ENCODE data around the gene SLC27A3.

SLC27A3 gene

GRCh38 chr1:153805042-153805745 is 30.0 kb downstream of the SLC27A3 start:
- Histone ChIP-seq H3F3A (ENCODE audit: insufficient read depth, low read length) (peaks cover 14% of the 10 kb centered on the region), H3K4me3 (ENCODE audit: low read length) (no peak overlapping the region), H3K9ac (ENCODE audit: low read length) (no peak overlapping the region), H4K20me1 (ENCODE audit: insufficient read depth, low read length) (peaks cover 4% of the 10 kb centered on the region), H3K4me2 (ENCODE audit: low read depth, low read length) (peak overlapping the region; percentile 20; the same call in 1 of the 2 replicates), H3K79me2 (ENCODE audit: low read length) (peaks cover 5% of the 10 kb centered on the region; the same call in 1 of the 2 replicates), H3K27me3 (replicated peaks; ENCODE audit: insufficient read depth, low read length) (no peaks in the 10 kb centered on the region), H3K9me2 (replicated peaks; ENCODE audit: insufficient read depth, low read length) (no peaks in the 10 kb centered on the region), H3K36me3 (replicated peaks; ENCODE audit: insufficient read depth, low read length) (no peaks in the 10 kb centered on the region), H2AFZ (ENCODE audit: low read length) (no peak overlapping the region), H3K9me3 (replicated peaks; ENCODE audit: insufficient read depth, low read length) (no peaks in the 10 kb centered on the region), H3K27ac (ENCODE audit: low read length) (peak overlapping the region; percentile 45; the same call in 1 of the 2 replicates), H3K4me1 (ENCODE audit: low read length) (peaks cover 24% of the 10 kb centered on the region)
- TF ChIP-seq EZH2 (optimal IDR thresholded peaks at IDR 0.05; ENCODE audit: low read depth, low read length), result no peak
- no peak for TF ChIP-seq CTCF (IDR thresholded peaks at IDR 0.05; ENCODE audit: low read length)
- no peak for TF ChIP-seq EZH2phosphoT487 (IDR thresholded peaks at IDR 0.05; ENCODE audit: low read length)
- peak; percentile 96 for DNase-seq

- TF ChIP-seq CTCF (IDR thresholded peaks at IDR 0.05; ENCODE audit: low read length) (no peak), EZH2 (optimal IDR thresholded peaks at IDR 0.05; ENCODE audit: low read depth, low read length) (no peak), EZH2phosphoT487 (IDR thresholded peaks at IDR 0.05; ENCODE audit: low read length) (no peak)
- no peak overlapping the region for H2AFZ ChIP-seq (ENCODE audit: low read length)
- H4K20me1 ChIP-seq (ENCODE audit: insufficient read depth, low read length), result peaks cover 4% of the 10 kb centered on the region
- H3K27ac ChIP-seq (ENCODE audit: low read length), result peak overlapping the region; percentile 45; the same call in 1 of the 2 replicates
- H3K4me3 ChIP-seq (ENCODE audit: low read length), result no peak overlapping the region
- H3K79me2 ChIP-seq (ENCODE audit: low read length), result peaks cover 5% of the 10 kb centered on the region; the same call in 1 of the 2 replicates
- no peak overlapping the region for H3K9ac ChIP-seq (ENCODE audit: low read length)
- no peaks in the 10 kb centered on the region for H3K9me2 ChIP-seq (replicated peaks; ENCODE audit: insufficient read depth, low read length)
- H3K4me1 ChIP-seq (ENCODE audit: low read length), result peaks cover 24% of the 10 kb centered on the region
- H3K9me3 ChIP-seq (replicated peaks; ENCODE audit: insufficient read depth, low read length), result no peaks in the 10 kb centered on the region
- peak overlapping the region; percentile 20; the same call in 1 of the 2 replicates for H3K4me2 ChIP-seq (ENCODE audit: low read depth, low read length)
- H3K27me3 ChIP-seq (replicated peaks; ENCODE audit: insufficient read depth, low read length), result no peaks in the 10 kb centered on the region
- no peak for DNase-seq
- peaks cover 14% of the 10 kb centered on the region for H3F3A ChIP-seq (ENCODE audit: insufficient read depth, low read length)
- H3K36me3 ChIP-seq (replicated peaks; ENCODE audit: insufficient read depth, low read length), result no peaks in the 10 kb centered on the region
Observed at GRCh38 chr1:153805886-153806719, 30.9 kb downstream of the SLC27A3 start.

GRCh38 chr1:153816283-153816889 is 41.2 kb downstream of the SLC27A3 start:
- Histone ChIP-seq H3K9ac (ENCODE audit: low read length) (no peak overlapping the region), H3F3A (ENCODE audit: insufficient read depth, low read length) (0 out of 2 replicates have a peak, but pooled peaks cover 5% of the 10 kb centered on the region), H3K9me3 (replicated peaks; ENCODE audit: insufficient read depth, low read length) (no peaks in the 10 kb centered on the region), H3K9me2 (replicated peaks; ENCODE audit: insufficient read depth, low read length) (no peaks in the 10 kb centered on the region), H3K36me3 (replicated peaks; ENCODE audit: insufficient read depth, low read length) (peaks cover 29% of the 10 kb centered on the region), H4K20me1 (ENCODE audit: insufficient read depth, low read length) (no peaks in the 10 kb centered on the region), H3K4me1 (ENCODE audit: low read length) (no peaks in the 10 kb centered on the region), H3K4me2 (ENCODE audit: low read depth, low read length) (no peak overlapping the region), H3K27ac (ENCODE audit: low read length) (no peak overlapping the region), H2AFZ (ENCODE audit: low read length) (no peak overlapping the region), H3K4me3 (ENCODE audit: low read length) (no peak overlapping the region), H3K27me3 (replicated peaks; ENCODE audit: insufficient read depth, low read length) (no peaks in the 10 kb centered on the region), H3K79me2 (ENCODE audit: low read length) (0 out of 2 replicates have a peak, but pooled peaks cover 3% of the 10 kb centered on the region)
- DNase-seq, result no peak
- TF ChIP-seq EZH2phosphoT487 (IDR thresholded peaks at IDR 0.05; ENCODE audit: low read length) (no peak), EZH2 (optimal IDR thresholded peaks at IDR 0.05; ENCODE audit: low read depth, low read length) (no peak), CTCF (IDR thresholded peaks at IDR 0.05; ENCODE audit: low read length) (no peak)

Measured in MM.1S (cell line).